GM23338 (cell line): ENCODE results near the gene ERC1. TPM values are rescaled to one million over a fixed set of nuclear protein-coding genes. Genes with fewer than 3 reads are reported as not detected.

Experiments
- ATAC-seq: fragments of 200-7000 bp; cut with Tn5 transposase; 3 replicates; pipeline ENCODE4 v1.9.1; 2020
- DNase-seq: peaks from one replicate; pipeline ENCODE4 v3.0.0-alpha.2; 2015; ENCODE audit warnings: low spot score
- H2AFZ ChIP-seq: fragments of 200-600 bp; sonication (generic); 2 replicates; pipeline ENCODE4 v1.8.0; 2016; ENCODE audit warnings: antibody characterized with exemption, mild to moderate bottlenecking, moderate library complexity
- H3F3A ChIP-seq: fragments of 200-600 bp; sonication (generic); replicated peaks from 2 replicates; pipeline ENCODE4 v1.8.0; 2017; ENCODE audit warnings: antibody characterized with exemption, mixed run types, low read depth
- H3K27ac ChIP-seq: fragments of 200-600 bp; sonication (generic); 2 replicates; pipeline ENCODE4 v1.6.1; 2016; ENCODE audit warnings: low read depth
- H3K27me3 ChIP-seq: fragments of 200-600 bp; sonication (generic); 2 replicates; pipeline ENCODE4 v1.8.0; 2016; ENCODE audit warnings: mild to moderate bottlenecking, mixed run types, moderate library complexity; ENCODE audit not compliant: insufficient read depth
- H3K36me3 ChIP-seq: fragments of 200-600 bp; sonication (generic); 2 replicates; pipeline ENCODE4 v1.8.0; 2016; ENCODE audit warnings: mild to moderate bottlenecking; ENCODE audit not compliant: insufficient read depth
- H3K4me1 ChIP-seq: fragments of 200-600 bp; sonication (generic); 2 replicates; pipeline ENCODE4 v1.8.0; 2016; ENCODE audit warnings: mild to moderate bottlenecking, moderate library complexity; ENCODE audit not compliant: insufficient read depth
- H3K4me2 ChIP-seq: fragments of 200-600 bp; sonication (generic); 2 replicates; pipeline ENCODE4 v1.7.1; 2017; ENCODE audit warnings: mixed run types
- H3K4me3 ChIP-seq: fragments of 200-600 bp; sonication (generic); 2 replicates; pipeline ENCODE4 v1.6.1; 2016; ENCODE audit warnings: mixed run types
- H3K79me2 ChIP-seq: fragments of 200-600 bp; sonication (generic); replicated peaks from 2 replicates; pipeline ENCODE4 v1.8.0; 2017; ENCODE audit warnings: mild to moderate bottlenecking; ENCODE audit not compliant: insufficient read depth
- H3K9me2 ChIP-seq: fragments of 200-600 bp; sonication (generic); 2 replicates; pipeline ENCODE4 v1.8.0; 2017; ENCODE audit not compliant: insufficient read depth
- H4K20me1 ChIP-seq: fragments of 200-600 bp; sonication (generic); replicated peaks from 2 replicates; pipeline ENCODE4 v1.8.0; 2017; ENCODE audit warnings: mild to moderate bottlenecking; ENCODE audit not compliant: insufficient read depth
- H3K27ac Mint-ChIP-seq: 2 replicates; pipeline ENCODE4 v1.8.0; 2020; ENCODE audit warnings: inconsistent platforms, mild to moderate bottlenecking, moderate library complexity, mixed read lengths
- H3K27me3 Mint-ChIP-seq: 3 replicates; pipeline ENCODE4 v1.8.0; 2022; ENCODE audit warnings: low read depth, mild to moderate bottlenecking, moderate library complexity, mixed read lengths, inconsistent platforms; ENCODE audit not compliant: insufficient read depth, poor library complexity
- H3K36me3 Mint-ChIP-seq: 3 replicates; pipeline ENCODE4 v1.8.0; 2021; ENCODE audit warnings: low read depth, mild to moderate bottlenecking, inconsistent platforms, moderate library complexity, mixed read lengths
- H3K4me1 Mint-ChIP-seq: 3 replicates; pipeline ENCODE4 v1.8.0; 2020; ENCODE audit warnings: mild to moderate bottlenecking, inconsistent platforms, mixed read lengths
- H3K4me3 Mint-ChIP-seq: 3 replicates; pipeline ENCODE4 v1.8.0; 2021; ENCODE audit warnings: moderate library complexity, mild to moderate bottlenecking, inconsistent platforms, mixed read lengths
- H3K9me3 Mint-ChIP-seq: 3 replicates; pipeline ENCODE4 v1.8.0; 2020; ENCODE audit warnings: moderate library complexity, mild to moderate bottlenecking, inconsistent platforms, mixed read lengths
- CREB1 ChIP-seq: fragments of 250-450 bp; sonication (Bioruptor Pico); IDR thresholded peaks from 2 replicates; pipeline ENCODE4 v1.5.0; 2020; ENCODE audit warnings: low read depth, mild to moderate bottlenecking, moderate library complexity
- CTCF ChIP-seq, 2 experiments: fragments of 200-600 bp in 1 of 2; sonication (generic) in 1 of 2; conservative IDR thresholded peaks; 2 replicates each; pipeline versions ENCODE4 v1.5.1 to v1.6.1; 2016 to 2017; ENCODE audit warnings: antibody characterized with exemption in 2 of 2, low read depth in 2 of 2, mild to moderate bottlenecking in 2 of 2, moderate library complexity in 1 of 2
- ETS1 ChIP-seq: IDR thresholded peaks from 2 replicates; pipeline ENCODE4 v1.6.1; 2016; ENCODE audit warnings: antibody characterized with exemption
- EZH2 ChIP-seq: fragments of 200-600 bp; sonication (generic); IDR thresholded peaks from one replicate; pipeline ENCODE4 v1.8.0; 2017; ENCODE audit warnings: antibody characterized with exemption, mild to moderate bottlenecking, low read depth; ENCODE audit not compliant: unreplicated experiment
- EZH2phosphoT487 ChIP-seq: fragments of 200-600 bp; sonication (generic); IDR thresholded peaks from one replicate; pipeline ENCODE4 v1.8.1; 2018; ENCODE audit warnings: antibody characterized with exemption; ENCODE audit not compliant: unreplicated experiment
- JUNB ChIP-seq: IDR thresholded peaks from one replicate; pipeline ENCODE4 v1.6.1; 2016; ENCODE audit warnings: antibody characterized with exemption; ENCODE audit not compliant: unreplicated experiment
- NANOG ChIP-seq: IDR thresholded peaks from 2 replicates; pipeline ENCODE4 v1.6.1; 2016; ENCODE audit warnings: antibody characterized with exemption, borderline replicate concordance
- POLR2AphosphoS5 ChIP-seq: IDR thresholded peaks from 2 replicates; pipeline ENCODE4 v1.6.1; 2016; ENCODE audit warnings: antibody characterized with exemption, low read depth
- REST ChIP-seq: IDR thresholded peaks from one replicate; pipeline ENCODE4 v1.6.1; 2018; ENCODE audit warnings: antibody characterized with exemption; ENCODE audit not compliant: unreplicated experiment
- STAT1 ChIP-seq: IDR thresholded peaks from one replicate; pipeline ENCODE4 v1.6.1; 2016; ENCODE audit warnings: antibody characterized with exemption; ENCODE audit not compliant: unreplicated experiment
- ZNF114 ChIP-seq: fragments of 250-450 bp; sonication (Bioruptor Pico); IDR thresholded peaks from 2 replicates; pipeline ENCODE4 v1.5.0; 2020; ENCODE audit warnings: mild to moderate bottlenecking, moderate library complexity
- ZNF331 ChIP-seq: fragments of 250-450 bp; sonication (Bioruptor Pico); IDR thresholded peaks from 2 replicates; pipeline ENCODE4 v1.5.0; 2020; ENCODE audit warnings: low read depth, mild to moderate bottlenecking, moderate library complexity
- ZNF462 ChIP-seq: fragments of 250-450 bp; sonication (Bioruptor Pico); IDR thresholded peaks from 2 replicates; pipeline ENCODE4 v1.5.0; 2020; ENCODE audit warnings: mild to moderate bottlenecking, moderate library complexity
- polyA plus RNA-seq: library from polyadenylated mRNA; unstranded; fragments of >200 nt; fragmentation: Nextera tagmentation; extraction: Ambion mirVana; gene quantifications from 2 replicates; pipeline ENCODE4 v1.2.1, GENCODE V29; 2016
- total RNA-seq: library from RNA; depleted of rRNA; stranded (reverse); fragments of >200 nt; shearing (Covaris generic); gene quantifications from 2 replicates; pipeline ENCODE4 v1.2.3, GENCODE V29; 2014

ERC1 gene
- total and polyA plus RNA-seq, 2 experiments from 2014 or later, result 28.1 to 35.3 TPM

GRCh38 chr12:1519642-1520041 is 528.6 kb downstream of the ERC1 start:
- no peak overlapping the region for H3K4me2 ChIP-seq

More at GRCh38 chr12:1519642-1520041, 528.6 kb downstream of the ERC1 start:
- Mint-ChIP-seq H3K4me3 (no peak overlapping the region), H3K27ac (no peak overlapping the region), H3K27me3 (peaks cover 18% of the 10 kb centered on the region), H3K36me3 (peaks cover 7% of the 10 kb centered on the region; the same call in 2 of the 3 replicates), H3K9me3 (peaks cover 6% of the 10 kb centered on the region; the same call in 2 of the 3 replicates), H3K4me1 (peaks cover 24% of the 10 kb centered on the region)
- Histone ChIP-seq H4K20me1 (no peaks in the 10 kb centered on the region), H3K79me2 (no peaks in the 10 kb centered on the region), H3K9me2 (0 out of 2 replicates have a peak, but pooled peaks cover 4% of the 10 kb centered on the region), H2AFZ (no peak overlapping the region), H3K4me1 (peaks cover 22% of the 10 kb centered on the region), H3K27me3 (peaks cover 7% of the 10 kb centered on the region; the same call in 1 of the 2 replicates), H3K27ac (no peak overlapping the region), H3F3A (peaks cover 10% of the 10 kb centered on the region; the same call in 1 of the 2 replicates), H3K4me3 (no peak overlapping the region), H3K36me3 (no peaks in the 10 kb centered on the region)
- ATAC-seq (no peak), DNase-seq (no peak)
- TF ChIP-seq ZNF331 (no peak), NANOG (no peak), CTCF (conservative IDR thresholded peaks at IDR 0.05; ENCODE audit: low read depth in 2 of 2) (no peak), EZH2 (no peak), JUNB (no peak), STAT1 (no peak), ETS1 (no peak), EZH2phosphoT487 (no peak), REST (no peak), POLR2AphosphoS5 (no peak), ZNF114 (CRISPR knock-in tag) (no peak), ZNF462 (CRISPR knock-in tag) (no peak), CREB1 (CRISPR knock-in tag) (no peak)
